Endothelial cell of umbilical vein (primary cell): ENCODE results near the gene COPS3. TPM values are rescaled to one million over a fixed set of nuclear protein-coding genes. Genes with fewer than 3 reads are reported as not detected.

Source experiments
- BruUV-seq: library from RNA; stranded (reverse); fragments of 400-500 nt; replicated peaks from 2 replicates; lab custom pipeline; 2021; lab: Mats Ljungman, UMichigan
- CTCF ChIA-PET: fragments of 300-600, 350-600 bp; sonication (Branson Sonifier 250); formaldehyde crosslinking; loops from one replicate; lab custom pipeline; 2021; ENCODE audit warnings: antibody characterized with exemption, inconsistent platforms; lab: Charles Lee
- POLR2A ChIA-PET: fragments of 300-600, 350-600 bp; sonication (Branson Sonifier 250); formaldehyde crosslinking; loops from one replicate; lab custom pipeline; 2021; ENCODE audit warnings: antibody characterized with exemption, inconsistent platforms; lab: Charles Lee
- DNase-seq: peaks from one replicate; pipeline ENCODE4 v3.0.0-alpha.2; 2011; ENCODE audit warnings: low read depth, low spot score
- FAIRE-seq: peaks from 2 replicates; lab custom pipeline; 2011; peaks lifted over from hg19 to GRCh38; lab: Jason Lieb, UNC
- H2AFZ ChIP-seq: 2 replicates; pipeline ENCODE4 v1.6.0; 2012; ENCODE audit warnings: low read depth, low read length, control low read depth, inconsistent platforms
- H3K27ac ChIP-seq: 2 replicates; pipeline ENCODE4 v1.5.1; 2011; ENCODE audit warnings: low read depth, mild to moderate bottlenecking, control low read depth, low read length, moderate library complexity; ENCODE audit not compliant: insufficient read depth
- H3K27me3 ChIP-seq, 2 experiments: 2 replicates each; pipeline versions ENCODE4 v1.6.0 to v1.6.1; 2011; ENCODE audit warnings: low read length in 2 of 2, mixed read lengths in 1 of 2; ENCODE audit not compliant: control insufficient read depth in 2 of 2, insufficient read depth in 2 of 2
- H3K36me3 ChIP-seq, 2 experiments: 2 replicates in 1 of 2; 3 replicates in 1 of 2; pipeline ENCODE4 v1.5.1; 2011; ENCODE audit warnings: low read length in 2 of 2, mild to moderate bottlenecking in 1 of 2, moderate library complexity in 1 of 2; ENCODE audit not compliant: control insufficient read depth in 2 of 2, insufficient read depth in 2 of 2; ENCODE audit errors: extremely low read depth in 1 of 2
- H3K4me1 ChIP-seq: 3 replicates; pipeline ENCODE4 v1.5.1; 2011; ENCODE audit warnings: mild to moderate bottlenecking, low read length; ENCODE audit not compliant: control insufficient read depth, insufficient read depth; ENCODE audit errors: extremely low read depth
- H3K4me2 ChIP-seq: 2 replicates; pipeline ENCODE4 v1.6.1; 2011; ENCODE audit warnings: low read length, control low read depth, mixed read lengths; ENCODE audit not compliant: insufficient read depth
- H3K4me3 ChIP-seq, 3 experiments: fragments of 200-600 bp in 1 of 3; sonication (generic), shearing (Covaris generic) in 1 of 3; replicated peaks in 1 of 3; 2 replicates each; pipeline ENCODE4 v1.5.1; 2011 to 2016; ENCODE audit warnings: control low read depth in 3 of 3, low read length in 3 of 3, mild to moderate bottlenecking in 2 of 3, inconsistent platforms in 1 of 3, low read depth in 1 of 3, moderate library complexity in 1 of 3; ENCODE audit not compliant: insufficient read depth in 1 of 3
- H3K79me2 ChIP-seq: 2 replicates; pipeline ENCODE4 v1.6.0; 2012; ENCODE audit warnings: low read length, inconsistent platforms; ENCODE audit not compliant: control insufficient read depth, insufficient read depth
- H3K9ac ChIP-seq: replicated peaks from 2 replicates; pipeline ENCODE3; 2011; ENCODE audit warnings: low read length, control low read depth; ENCODE audit not compliant: insufficient read depth; ENCODE audit errors: extremely low read depth
- H3K9me1 ChIP-seq: replicated peaks from 3 replicates; pipeline ENCODE4 v1.6.0; 2011; ENCODE audit warnings: mild to moderate bottlenecking, low read length; ENCODE audit not compliant: control insufficient read depth, insufficient read depth; ENCODE audit errors: extremely low read depth
- H3K9me3 ChIP-seq: replicated peaks from 2 replicates; pipeline ENCODE4 v1.5.1; 2012; ENCODE audit warnings: low read length, inconsistent platforms; ENCODE audit not compliant: control insufficient read depth, insufficient read depth
- H4K20me1 ChIP-seq: replicated peaks from 2 replicates; pipeline ENCODE3; 2011; ENCODE audit warnings: mild to moderate bottlenecking, low read length; ENCODE audit not compliant: control insufficient read depth, insufficient read depth; ENCODE audit errors: extremely low read depth
- CTCF ChIP-seq, 2 donors: IDR thresholded peaks; 1 replicate in 1 of 2; 2 replicates in 1 of 2; pipeline ENCODE4 v1.5.1; 2011; ENCODE audit warnings: low read length in 2 of 2, mild to moderate bottlenecking in 2 of 2, moderate library complexity in 2 of 2, control low read depth in 1 of 2, inconsistent platforms in 1 of 2, low read depth in 1 of 2; ENCODE audit not compliant: insufficient read depth in 1 of 2; ENCODE audit errors: extremely low read depth in 1 of 2
- EZH2 ChIP-seq: IDR thresholded peaks from 2 replicates; pipeline ENCODE4 v1.6.1; 2012; ENCODE audit warnings: borderline replicate concordance, low read depth, mild to moderate bottlenecking, moderate library complexity, low read length, inconsistent platforms; ENCODE audit not compliant: severe bottlenecking
- FOS ChIP-seq: IDR thresholded peaks from 2 replicates; pipeline ENCODE4 v1.6.1; 2011; ENCODE audit warnings: mild to moderate bottlenecking, low read length, moderate library complexity, borderline replicate concordance; ENCODE audit not compliant: insufficient read depth
- GATA2 ChIP-seq: IDR thresholded peaks from 2 replicates; pipeline ENCODE4 v1.7.0; 2011; ENCODE audit warnings: low read depth, mild to moderate bottlenecking, moderate library complexity, mixed read lengths, low read length; ENCODE audit not compliant: insufficient read length, insufficient read depth
- JUN ChIP-seq: IDR thresholded peaks from 2 replicates; pipeline ENCODE4 v1.6.1; 2011; ENCODE audit warnings: borderline replicate concordance, low read depth; ENCODE audit not compliant: insufficient read length, insufficient read depth
- MAX ChIP-seq: IDR thresholded peaks from 2 replicates; pipeline ENCODE4 v1.6.1; 2011; ENCODE audit not compliant: insufficient read depth, insufficient read length
- MYC ChIP-seq: IDR thresholded peaks from one replicate; pipeline ENCODE4 v1.6.1; 2011; ENCODE audit warnings: mild to moderate bottlenecking, low read depth, low read length
- POLR2A ChIP-seq: IDR thresholded peaks from 2 replicates; pipeline ENCODE4 v1.6.1; 2012; ENCODE audit warnings: low read depth, mild to moderate bottlenecking, control low read depth, low read length
- POLR2AphosphoS5 ChIP-seq: IDR thresholded peaks from 2 replicates; pipeline ENCODE4 v1.6.1; 2012; ENCODE audit warnings: low read depth, mild to moderate bottlenecking, control low read depth, low read length, moderate library complexity; ENCODE audit not compliant: insufficient read depth
- dilution Hi-C: fragments of 300-500 bp; cut with MboI; formaldehyde crosslinking; loops from one replicate; pipeline ENCODE4 v1.15.0; 2019; ENCODE audit warnings: low sequenced_read_pairs; ENCODE audit not compliant: extremely low pct_ligation_motif_present
- intact Hi-C: fragments of 100-400 bp; cut with micrococcal nuclease; formaldehyde crosslinking; loops from one replicate; pipeline ENCODE4 v1.10.0; 2022
- polyA plus RNA-seq, 4 experiments: library from polyadenylated mRNA; depleted of rRNA in 3 of 4; stranded (reverse) in 3 of 4; unstranded in 1 of 4; fragments of >200 nt; gene quantifications; 2 replicates each; pipeline versions ENCODE4 v1.2.1 to v1.2.3, GENCODE V29; 2011 to 2012; ENCODE audit warnings: missing spikeins in 1 of 4
- total RNA-seq: library from RNA; stranded (reverse); gene quantifications from 2 replicates; pipeline ENCODE4 v1.2.3, GENCODE V29; 2021

COPS3 gene
- total and polyA plus RNA-seq, 2 donors (not counting 3 experiments of a cell fraction or from before 2014, with no cell fraction given): 54.8 to 80.9 TPM

GRCh38 chr17:17200311-17200710, 80.7 kb downstream of the COPS3 start:
- Histone ChIP-seq H3K4me3 (no peak overlapping the region), H3K36me3 (no peaks in the 10 kb centered on the region), H3K4me1 (peaks cover 8% of the 10 kb centered on the region), H4K20me1 (no peaks in the 10 kb centered on the region), H3K79me2 (no peaks in the 10 kb centered on the region), H3K9me1 (no peaks in the 10 kb centered on the region), H3K9me3 (no peaks in the 10 kb centered on the region), H3K27ac (no peak overlapping the region), H3K4me2 (no peak overlapping the region), H3K27me3 (no peaks in the 10 kb centered on the region), H3K9ac (no peak overlapping the region), H2AFZ (no peak overlapping the region)
- ChIA-PET CTCF (interaction anchor here (1.5 kb wide), 1 partner anchor 9 kb away, joined by 7 read pairs; no protein-coding TSS in a partner anchor), POLR2A (no interaction called here)
- DNase-seq: no peak
- intact Hi-C loops: no loop called here
- dilution Hi-C loops: no loop called here
- TF ChIP-seq CTCF (IDR thresholded peaks at IDR 0.05; ENCODE audit: extremely low read depth in 1 of 2, insufficient read depth in 1 of 2, low read depth in 1 of 2, low read length in 2 of 2) (no peak), MYC (no peak), POLR2A (no peak), FOS (no peak), GATA2 (no peak), MAX (no peak), JUN (no peak), EZH2 (no peak), POLR2AphosphoS5 (no peak)
- no TSS peak for BruUV-seq
- FAIRE-seq: no peak
